ENCODE data around the gene KYNU. TPM values are rescaled to one million over a fixed set of nuclear protein-coding genes. Genes with fewer than 3 reads are reported as not detected.
A peak's percentile ranks its signal among the peaks of the same experiment; 100 is the strongest.

Gene KYNU
- total and polyA plus RNA-seq, 2 of the 13 experiments (the other 11 are each of a cell fraction or from before 2014, with no cell fraction given), result 21.9 to 68.6 TPM

GRCh38 chr2:142868229-142868762 lies 9.2 kb upstream of the KYNU start (continued):
- TF ChIP-seq, protein P1, sequence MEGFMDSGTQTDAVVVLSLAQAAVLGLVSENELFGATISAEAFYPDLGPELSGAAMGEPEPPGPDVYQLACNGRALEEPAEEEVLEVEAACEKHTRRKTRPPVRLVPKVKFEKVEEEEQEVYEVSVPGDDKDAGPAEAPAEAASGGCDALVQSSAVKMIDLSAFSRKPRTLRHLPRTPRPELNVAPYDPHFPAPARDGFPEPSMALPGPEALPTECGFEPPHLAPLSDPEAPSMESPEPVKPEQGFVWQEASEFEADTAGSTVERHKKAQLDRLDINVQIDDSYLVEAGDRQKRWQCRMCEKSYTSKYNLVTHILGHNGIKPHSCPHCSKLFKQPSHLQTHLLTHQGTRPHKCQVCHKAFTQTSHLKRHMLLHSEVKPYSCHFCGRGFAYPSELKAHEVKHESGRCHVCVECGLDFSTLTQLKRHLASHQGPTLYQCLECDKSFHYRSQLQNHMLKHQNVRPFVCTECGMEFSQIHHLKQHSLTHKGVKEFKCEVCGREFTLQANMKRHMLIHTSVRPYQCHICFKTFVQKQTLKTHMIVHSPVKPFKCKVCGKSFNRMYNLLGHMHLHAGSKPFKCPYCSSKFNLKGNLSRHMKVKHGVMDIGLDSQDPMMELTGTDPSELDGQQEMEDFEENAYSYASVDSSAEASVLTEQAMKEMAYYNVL (CRISPR knock-in tag; IDR thresholded peaks at IDR 0.05; ENCODE audit: borderline replicate concordance), result no peak
- TF ChIP-seq ETV5 (CRISPR knock-in tag; IDR thresholded peaks at IDR 0.05; ENCODE audit: borderline replicate concordance), result no peak
- TF ChIP-seq YEATS2 (CRISPR knock-in tag; IDR thresholded peaks at IDR 0.05; ENCODE audit: borderline replicate concordance), result no peak
- TF ChIP-seq ZNF788 (CRISPR knock-in tag; IDR thresholded peaks at IDR 0.05; ENCODE audit: borderline replicate concordance), result no peak
- peak; percentile 23; the same call in 1 of the 2 replicates for TF ChIP-seq ZNF350 (CRISPR knock-in tag; IDR thresholded peaks at IDR 0.05; ENCODE audit: borderline replicate concordance, low read depth)
- TF ChIP-seq FOXO4 (CRISPR knock-in tag; conservative IDR thresholded peaks at IDR 0.05), result 0 out of 2 replicates have a peak, but pooled peaks have one; percentile 51
- TF ChIP-seq, protein P2, sequence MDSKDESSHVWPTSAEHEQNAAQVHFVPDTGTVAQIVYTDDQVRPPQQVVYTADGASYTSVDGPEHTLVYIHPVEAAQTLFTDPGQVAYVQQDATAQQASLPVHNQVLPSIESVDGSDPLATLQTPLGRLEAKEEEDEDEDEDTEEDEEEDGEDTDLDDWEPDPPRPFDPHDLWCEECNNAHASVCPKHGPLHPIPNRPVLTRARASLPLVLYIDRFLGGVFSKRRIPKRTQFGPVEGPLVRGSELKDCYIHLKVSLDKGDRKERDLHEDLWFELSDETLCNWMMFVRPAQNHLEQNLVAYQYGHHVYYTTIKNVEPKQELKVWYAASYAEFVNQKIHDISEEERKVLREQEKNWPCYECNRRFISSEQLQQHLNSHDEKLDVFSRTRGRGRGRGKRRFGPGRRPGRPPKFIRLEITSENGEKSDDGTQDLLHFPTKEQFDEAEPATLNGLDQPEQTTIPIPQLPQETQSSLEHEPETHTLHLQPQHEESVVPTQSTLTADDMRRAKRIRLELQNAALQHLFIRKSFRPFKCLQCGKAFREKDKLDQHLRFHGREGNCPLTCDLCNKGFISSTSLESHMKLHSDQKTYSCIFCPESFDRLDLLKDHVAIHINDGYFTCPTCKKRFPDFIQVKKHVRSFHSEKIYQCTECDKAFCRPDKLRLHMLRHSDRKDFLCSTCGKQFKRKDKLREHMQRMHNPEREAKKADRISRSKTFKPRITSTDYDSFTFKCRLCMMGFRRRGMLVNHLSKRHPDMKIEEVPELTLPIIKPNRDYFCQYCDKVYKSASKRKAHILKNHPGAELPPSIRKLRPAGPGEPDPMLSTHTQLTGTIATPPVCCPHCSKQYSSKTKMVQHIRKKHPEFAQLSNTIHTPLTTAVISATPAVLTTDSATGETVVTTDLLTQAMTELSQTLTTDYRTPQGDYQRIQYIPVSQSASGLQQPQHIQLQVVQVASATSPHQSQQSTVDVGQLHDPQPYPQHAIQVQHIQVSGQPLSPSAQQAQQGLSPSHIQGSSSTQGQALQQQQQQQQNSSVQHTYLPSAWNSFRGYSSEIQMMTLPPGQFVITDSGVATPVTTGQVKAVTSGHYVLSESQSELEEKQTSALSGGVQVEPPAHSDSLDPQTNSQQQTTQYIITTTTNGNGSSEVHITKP (CRISPR knock-in tag; IDR thresholded peaks at IDR 0.05; ENCODE audit: low read depth), result no peak
- TF ChIP-seq ZBTB4 (CRISPR knock-in tag; IDR thresholded peaks at IDR 0.05; ENCODE audit: borderline replicate concordance), result peak; percentile 69; the same call in 1 of the 2 replicates
- no peak for TF ChIP-seq ZNF10 (CRISPR knock-in tag; IDR thresholded peaks at IDR 0.05; ENCODE audit: borderline replicate concordance, low read depth)
- TF ChIP-seq THYN1 (CRISPR knock-in tag; IDR thresholded peaks at IDR 0.05; ENCODE audit: borderline replicate concordance, low read depth), result no peak
- TF ChIP-seq, protein P3, sequence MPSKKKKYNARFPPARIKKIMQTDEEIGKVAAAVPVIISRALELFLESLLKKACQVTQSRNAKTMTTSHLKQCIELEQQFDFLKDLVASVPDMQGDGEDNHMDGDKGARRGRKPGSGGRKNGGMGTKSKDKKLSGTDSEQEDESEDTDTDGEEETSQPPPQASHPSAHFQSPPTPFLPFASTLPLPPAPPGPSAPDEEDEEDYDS (CRISPR knock-in tag; IDR thresholded peaks at IDR 0.05), result no peak
- TF ChIP-seq FOXK2 (IDR thresholded peaks at IDR 0.05), result no peak
- peak; percentile 39; the same call in 1 of the 2 replicates for TF ChIP-seq ZBTB38 (CRISPR knock-in tag; IDR thresholded peaks at IDR 0.05)
- TF ChIP-seq MAX (IDR thresholded peaks at IDR 0.05), result no peak
- TF ChIP-seq ZSCAN29 (CRISPR knock-in tag; conservative IDR thresholded peaks at IDR 0.05), result no peak
- no peak for TF ChIP-seq FOXK1 (CRISPR knock-in tag; IDR thresholded peaks at IDR 0.05; ENCODE audit: borderline replicate concordance, low read depth)
- TF ChIP-seq RARA (CRISPR knock-in tag; IDR thresholded peaks at IDR 0.05), result no peak
- no peak for TF ChIP-seq HOXA7 (CRISPR knock-in tag; IDR thresholded peaks at IDR 0.05)

Data from HepG2 (cell line).